ENCODE results near the gene KIF21B.

GRCh38 chr1:200954434-200954833 is 69.1 kb downstream of the KIF21B start:
- no peak for TF ChIP-seq CTCF (conservative IDR thresholded peaks at IDR 0.05)
- no peak for TF ChIP-seq ZFX (IDR thresholded peaks at IDR 0.05)
